Stimulated activated CD4-positive, alpha-beta T cell treated with anti-CD3 and anti-CD28 coated beads, TNF-alpha, amount 100 ng/mL, for 24 hours (primary cell): ENCODE data around the gene FBXO5.

Experiments used
- DNase-seq, 3 experiments: peaks; one replicate each; pipeline ENCODE4 v3.0.0-alpha.2; 2020; ENCODE audit warnings: low read depth in 3 of 3

Gene FBXO5

GRCh38 chr6:152952045-152952444, 30.8 kb downstream of the FBXO5 start:
- DNase-seq, result no peak

- DNase-seq, result no peak
Observed at GRCh38 chr6:152950240-152950639, 32.6 kb downstream of the FBXO5 start.

- DNase-seq, result no peak
Observed at GRCh38 chr6:152948150-152948768, 34.6 kb downstream of the FBXO5 start.

- no peak for DNase-seq
Observed at GRCh38 chr6:152946995-152947394, 35.8 kb downstream of the FBXO5 start.

- DNase-seq, result no peak
Observed at GRCh38 chr6:152946484-152946883, 36.4 kb downstream of the FBXO5 start.

- DNase-seq, result no peak
Observed at GRCh38 chr6:152943260-152943897, 39.5 kb downstream of the FBXO5 start.

- no peak for DNase-seq
Observed at GRCh38 chr6:152942319-152942869, 40.4 kb downstream of the FBXO5 start.

GRCh38 chr6:152941746-152942145, 41.1 kb downstream of the FBXO5 start:
- DNase-seq, result no peak

- DNase-seq, result no peak
Observed at GRCh38 chr6:152932865-152933264, 50.0 kb downstream of the FBXO5 start.

- DNase-seq, result no peak
Observed at GRCh38 chr6:152922706-152923105, 60.1 kb downstream of the FBXO5 start.
